GM18507 (cell line): ENCODE data around the gene GNL2.
A peak's percentile ranks its signal among the peaks of the same experiment; 100 is the strongest.
"Not testable (repeated sequence)": the region's sequence is repeated elsewhere in the genome, so short reads cannot be mapped to it uniquely, and the experiment has no call there.

ENCODE experiments used
- DNase-seq: peaks from one replicate; pipeline ENCODE4 v3.0.0; 2011; ENCODE audit warnings: low read depth; ENCODE audit not compliant: insufficient read length; ENCODE audit errors: extremely low spot score
- FAIRE-seq: peaks from 2 replicates; lab custom pipeline; 2011; peaks lifted over from hg19 to GRCh38; lab: Jason Lieb, UNC

Gene GNL2

GRCh38 chr1:37561133-37562132, 34.3 kb downstream of the GNL2 start:
- FAIRE-seq = peak; percentile 36
- peak; percentile 29 for DNase-seq

GRCh38 chr1:37560401-37561132, 35.2 kb downstream of the GNL2 start:
- FAIRE-seq (no peak), DNase-seq (no peak)

- not testable (repeated sequence) for DNase-seq, FAIRE-seq
Observed at GRCh38 chr1:37559957-37560379, 35.8 kb downstream of the GNL2 start.

GRCh38 chr1:37559080-37559479, 36.7 kb downstream of the GNL2 start:
- DNase-seq = no peak
- no peak for FAIRE-seq

- DNase-seq (no peak), FAIRE-seq (no peak)
Observed at GRCh38 chr1:37558411-37558810, 37.3 kb downstream of the GNL2 start.

- DNase-seq (no peak), FAIRE-seq (no peak)
Observed at GRCh38 chr1:37557402-37557801, 38.3 kb downstream of the GNL2 start.

GRCh38 chr1:37556712-37557196, 39.0 kb downstream of the GNL2 start, which contains the start of gene DNALI1:
Gene DNALI1, plus strand, starts transcription at chr1:37556940. Its CDS starts 55 bp downstream, at chr1:37556995.
- no peak for FAIRE-seq
- DNase-seq = peak; percentile 20

GRCh38 chr1:37553927-37554808, 41.6 kb downstream of the GNL2 start, which contains the start of gene SNIP1:
Gene SNIP1, minus strand, starts transcription at chr1:37554293. Its CDS starts 64 bp downstream, at chr1:37554229.
- DNase-seq = peak; percentile 97
- FAIRE-seq = peak; percentile 98

- DNase-seq (no peak), FAIRE-seq (no peak)
Observed at GRCh38 chr1:37553598-37553926, 42.2 kb downstream of the GNL2 start.

GRCh38 chr1:37549341-37549740, 46.4 kb downstream of the GNL2 start:
- FAIRE-seq (no peak), DNase-seq (no peak)

- no peak for FAIRE-seq
- DNase-seq = no peak
Observed at GRCh38 chr1:37545019-37545418, 50.7 kb downstream of the GNL2 start.

GRCh38 chr1:37544530-37544929, 51.2 kb downstream of the GNL2 start:
- FAIRE-seq (no peak), DNase-seq (no peak)

GRCh38 chr1:37540036-37540785, 55.5 kb downstream of the GNL2 start:
- no peak for FAIRE-seq
- DNase-seq = no peak

GRCh38 chr1:37539154-37539553, 56.6 kb downstream of the GNL2 start:
- FAIRE-seq, DNase-seq: not testable (repeated sequence)

GRCh38 chr1:37537378-37537777, 58.4 kb downstream of the GNL2 start:
- no peak for DNase-seq

GRCh38 chr1:37533317-37534093, 62.2 kb downstream of the GNL2 start:
- DNase-seq (no peak), FAIRE-seq (no peak)

More at GRCh38 chr1:37537378-37537777, 58.4 kb downstream of the GNL2 start:
- FAIRE-seq = no peak

GRCh38 chr1:37532418-37533156, 63.1 kb downstream of the GNL2 start:
- DNase-seq, FAIRE-seq: not testable (repeated sequence)
